Progenitor cell of endocrine pancreas (in vitro differentiated cells): ENCODE measurements around the gene MACF1. TPM values are rescaled to one million over a fixed set of nuclear protein-coding genes. Genes with fewer than 3 reads are reported as not detected.

Source experiments
- DNase-seq: peaks from one replicate; pipeline ENCODE4 v3.0.0; 2021; ENCODE audit warnings: low spot score; ENCODE audit not compliant: unreplicated experiment
- H3K27ac Mint-ChIP-seq: 2 replicates; pipeline ENCODE4 v1.8.0; 2021; ENCODE audit warnings: mild to moderate bottlenecking, moderate library complexity, mixed read lengths
- H3K27me3 Mint-ChIP-seq: 2 replicates; pipeline ENCODE4 v1.8.0; 2021; ENCODE audit warnings: mixed read lengths
- H3K36me3 Mint-ChIP-seq: 2 replicates; pipeline ENCODE4 v1.8.0; 2022; ENCODE audit warnings: mixed read lengths; ENCODE audit not compliant: insufficient read depth
- H3K4me1 Mint-ChIP-seq: 2 replicates; pipeline ENCODE4 v1.8.0; 2021; ENCODE audit warnings: low read depth, mixed read lengths
- H3K4me3 Mint-ChIP-seq: 2 replicates; pipeline ENCODE4 v1.8.0; 2021; ENCODE audit warnings: low read depth, mild to moderate bottlenecking, moderate library complexity, mixed read lengths
- H3K9me3 Mint-ChIP-seq: 2 replicates; pipeline ENCODE4 v1.8.0; 2021; ENCODE audit warnings: low read depth, mixed read lengths
- CTCF ChIP-seq: fragments of 200-600 bp; sonication (generic); IDR thresholded peaks from one replicate; pipeline ENCODE4 v1.5.0; 2021; ENCODE audit warnings: antibody characterized with exemption, mild to moderate bottlenecking; ENCODE audit not compliant: unreplicated experiment
- total RNA-seq: library from RNA; stranded (reverse); gene quantifications from 2 replicates; pipeline ENCODE4 v1.2.1, GENCODE V29; 2021

The MACF1 gene
- total RNA-seq, 1 donor from 2014 or later = 241 TPM

GRCh38 chr1:39378377-39378776 lies 173.9 kb downstream of the MACF1 start:
- no peak for DNase-seq
- Mint-ChIP-seq H3K4me3 (no peak overlapping the region), H3K36me3 (peaks cover 18% of the 10 kb centered on the region), H3K27ac (peak overlapping the region; percentile 77), H3K9me3 (no peaks in the 10 kb centered on the region), H3K4me1 (no peaks in the 10 kb centered on the region), H3K27me3 (no peaks in the 10 kb centered on the region)
- peak; percentile 61 for TF ChIP-seq CTCF

- Mint-ChIP-seq H3K36me3 (peaks cover 20% of the 10 kb centered on the region), H3K27ac (no peak overlapping the region), H3K27me3 (no peaks in the 10 kb centered on the region), H3K4me1 (no peaks in the 10 kb centered on the region), H3K4me3 (no peak overlapping the region), H3K9me3 (no peaks in the 10 kb centered on the region)
- no peak for DNase-seq
- TF ChIP-seq CTCF = no peak
These were observed 174.7 kb downstream of the MACF1 start for GRCh38 chr1:39379187-39379586.

- H3K4me1 Mint-ChIP-seq = no peaks in the 10 kb centered on the region
These were observed 175.5 kb downstream of the MACF1 start for GRCh38 chr1:39380036-39380435.

DNA sequence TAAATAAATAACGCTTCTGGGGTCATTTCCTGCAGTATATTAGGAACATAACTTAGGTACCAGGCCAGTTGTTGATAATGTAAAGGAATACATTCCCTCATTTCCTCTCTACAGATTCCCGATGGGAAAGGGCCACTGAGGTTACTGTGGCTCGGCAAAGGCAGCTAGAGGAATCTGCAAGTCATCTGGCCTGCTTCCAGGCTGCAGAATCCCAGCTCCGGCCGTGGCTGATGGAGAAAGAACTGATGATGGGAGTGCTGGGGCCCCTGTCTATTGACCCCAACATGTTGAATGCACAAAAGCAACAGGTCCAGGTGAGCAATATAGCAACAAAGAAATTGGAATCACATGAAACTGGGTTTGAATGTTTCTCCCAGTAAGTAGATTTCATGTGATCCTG lies 177.3 kb downstream of the MACF1 start:
- H3K27ac Mint-ChIP-seq = no peak overlapping the region

More at GRCh38 chr1:39380036-39380435, 175.5 kb downstream of the MACF1 start:
- no peak for DNase-seq
- Mint-ChIP-seq H3K27me3 (no peaks in the 10 kb centered on the region), H3K4me3 (no peak overlapping the region), H3K9me3 (no peaks in the 10 kb centered on the region), H3K27ac (no peak overlapping the region), H3K36me3 (peaks cover 20% of the 10 kb centered on the region)
- TF ChIP-seq CTCF = no peak

DNA sequence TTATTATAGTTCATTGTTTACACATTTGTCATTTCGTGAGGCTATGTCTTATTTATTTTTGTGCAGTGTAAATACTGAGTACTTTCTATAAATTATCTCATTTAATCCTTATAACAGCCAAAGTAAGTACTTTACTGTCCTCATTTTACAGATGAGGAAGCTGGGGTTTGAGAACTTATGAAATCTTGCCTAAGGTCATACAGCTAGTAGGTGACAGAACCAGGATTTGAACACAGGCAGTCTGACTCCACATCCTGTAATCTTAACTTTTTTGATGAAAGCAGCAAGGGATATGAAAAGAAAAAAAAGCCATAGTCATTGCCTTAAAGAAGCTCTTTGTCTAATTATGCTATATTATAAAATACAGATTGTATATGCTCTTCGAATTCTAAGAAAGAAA lies 179.8 kb downstream of the MACF1 start:
- H3K27ac Mint-ChIP-seq = no peak overlapping the region
- no peaks in the 10 kb centered on the region for H3K9me3 Mint-ChIP-seq
- H3K27me3 Mint-ChIP-seq = no peaks in the 10 kb centered on the region
- peaks cover 10% of the 10 kb centered on the region for H3K4me1 Mint-ChIP-seq
- H3K4me3 Mint-ChIP-seq = no peak overlapping the region
- DNase-seq = no peak
- peaks cover 30% of the 10 kb centered on the region for H3K36me3 Mint-ChIP-seq
- no peak for TF ChIP-seq CTCF

More for the DNA sequence above, 177.3 kb downstream of the MACF1 start:
- H3K4me3 Mint-ChIP-seq = no peak overlapping the region
- TF ChIP-seq CTCF = no peak
- DNase-seq = no peak
- no peaks in the 10 kb centered on the region for H3K27me3 Mint-ChIP-seq
- H3K9me3 Mint-ChIP-seq = no peaks in the 10 kb centered on the region
- H3K36me3 Mint-ChIP-seq = peaks cover 28% of the 10 kb centered on the region
- peaks cover 3% of the 10 kb centered on the region for H3K4me1 Mint-ChIP-seq
